ENCODE measurements around the gene STRBP. TPM values are rescaled to one million over a fixed set of nuclear protein-coding genes. Genes with fewer than 3 reads are reported as not detected.
A peak's percentile ranks its signal among the peaks of the same experiment; 100 is the strongest.
"Not testable (repeated sequence)": the region's sequence is repeated elsewhere in the genome, so short reads cannot be mapped to it uniquely, and the experiment has no call there.

Gene STRBP
- total RNA-seq, 1 donor from 2014 or later: 13.0 TPM

DNA sequence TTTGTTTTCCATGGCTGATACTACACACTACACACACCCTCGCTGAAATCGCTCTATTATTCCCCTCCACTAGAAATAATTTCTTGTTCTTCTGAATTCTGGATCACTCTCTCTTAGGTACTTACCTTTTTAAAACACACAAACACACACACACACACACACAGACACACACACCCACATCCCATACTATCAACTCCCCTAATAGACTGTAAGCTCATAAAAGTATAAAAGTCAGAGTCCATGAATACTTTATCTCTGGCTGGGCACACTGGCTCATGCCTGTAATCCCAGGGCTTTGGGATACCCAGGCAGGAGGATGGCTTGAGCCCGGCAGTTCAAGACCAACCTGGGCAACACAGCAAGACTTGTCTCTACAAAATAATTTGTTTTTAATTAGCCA is 11.1 kb downstream of the STRBP start:
- intact Hi-C loops (cut with DNase I): no loop called here
- no peak for DNase-seq (ENCODE audit: low spot score)
- no peak for ATAC-seq

DNA sequence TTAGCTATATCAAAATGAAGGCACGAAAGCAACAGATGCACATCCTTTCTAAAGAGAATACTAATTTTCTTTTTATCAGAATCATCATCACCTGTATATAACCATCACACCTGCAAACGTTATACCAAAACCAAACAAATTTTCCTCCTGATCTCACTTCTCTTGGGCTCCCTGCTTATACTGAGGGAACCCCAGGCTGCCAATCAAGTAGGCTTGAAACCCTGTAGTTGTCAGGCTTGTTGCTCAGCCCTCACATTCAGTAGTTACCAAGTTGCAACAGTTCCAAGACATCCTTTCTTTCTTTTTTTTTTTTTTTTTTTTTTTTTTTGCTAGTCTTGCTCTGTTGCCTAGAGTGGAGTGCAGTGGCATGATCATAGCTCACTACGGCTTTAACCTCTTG is 12.7 kb downstream of the STRBP start:
- ATAC-seq (no peak), DNase-seq (ENCODE audit: low spot score) (no peak)
- intact Hi-C loops (cut with DNase I): no loop called here

DNA sequence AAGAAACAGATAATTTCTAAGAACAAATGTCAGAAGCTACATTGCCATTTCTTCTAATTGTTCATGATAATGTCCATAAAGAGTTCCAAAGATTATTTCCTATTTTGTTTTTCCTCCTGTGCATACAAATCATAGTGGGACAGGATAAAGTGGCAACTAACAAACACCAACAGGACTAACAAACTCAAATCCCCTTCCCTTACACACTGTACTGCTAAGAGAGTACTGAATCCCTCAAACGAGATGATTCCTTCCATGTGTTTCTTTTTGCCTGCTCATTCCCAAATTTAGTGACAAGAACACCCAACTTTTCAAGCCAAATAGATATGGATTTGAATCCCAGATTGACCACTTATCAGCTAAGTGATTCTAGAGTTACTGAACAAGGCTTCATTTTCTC is 15.2 kb downstream of the STRBP start:
- intact Hi-C loops (cut with DNase I): no loop called here
- DNase-seq (ENCODE audit: low spot score): no peak
- no peak for ATAC-seq

DNA sequence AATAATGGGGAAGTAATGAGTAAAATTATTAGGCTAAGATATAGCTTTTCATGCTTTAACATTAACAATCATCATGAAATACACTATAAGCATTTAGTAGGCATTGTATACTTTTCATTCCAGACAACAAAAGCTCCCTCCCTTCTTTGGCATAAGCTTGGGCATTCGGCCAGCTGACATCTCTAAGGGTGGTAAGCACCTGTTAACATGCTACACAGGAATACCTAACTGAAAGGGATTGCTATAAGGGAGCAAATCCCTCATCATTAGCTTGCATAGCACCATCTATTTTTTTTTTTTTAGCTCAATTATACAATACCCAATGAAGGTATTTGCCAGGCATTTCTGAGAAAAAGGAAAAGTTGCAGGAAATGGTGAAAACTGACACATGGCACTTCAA is 16.6 kb downstream of the STRBP start:
- DNase-seq (ENCODE audit: low spot score): no peak
- no peak for ATAC-seq
- intact Hi-C loops (cut with DNase I): no loop called here

DNA sequence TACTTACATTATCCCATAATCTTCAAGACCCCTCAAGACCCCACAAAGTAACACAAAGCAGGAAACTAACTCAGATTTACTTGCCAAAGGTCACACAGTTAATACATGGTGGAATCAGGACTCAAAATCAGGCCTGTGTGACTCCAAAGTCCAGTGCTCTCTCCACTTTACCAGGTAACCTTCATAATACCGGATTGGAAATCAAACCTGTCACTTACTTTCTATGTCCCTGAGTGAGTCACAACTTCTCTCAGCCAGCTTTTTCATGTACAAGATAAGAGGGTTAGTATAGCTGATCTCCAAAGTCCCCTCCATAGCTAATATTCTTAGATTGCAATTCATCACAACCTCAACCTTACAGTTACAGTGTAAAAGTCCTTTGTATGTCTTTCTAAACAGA is 17.1 kb downstream of the STRBP start:
- intact Hi-C loops (cut with DNase I): no loop called here
- DNase-seq (ENCODE audit: low spot score): no peak
- ATAC-seq: no peak

DNA sequence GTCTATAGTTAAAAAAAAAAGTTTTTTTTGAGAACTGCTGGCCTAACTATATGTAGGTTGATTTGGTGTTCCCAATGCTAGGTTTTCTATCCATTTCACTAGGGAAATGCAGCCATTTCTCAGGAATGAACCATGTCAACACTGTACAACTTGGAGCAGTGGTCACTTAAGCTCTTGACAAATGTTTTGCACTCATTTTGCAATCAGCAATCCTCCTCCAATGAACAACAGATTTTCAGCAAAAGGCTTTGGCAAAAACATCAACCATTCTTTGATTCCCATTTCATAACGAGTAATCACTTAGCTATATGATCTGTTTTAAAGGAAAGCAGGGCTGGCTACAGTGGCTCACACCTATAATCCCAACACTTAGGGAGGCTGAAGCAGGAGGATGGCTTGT is 17.9 kb downstream of the STRBP start:
- intact Hi-C loops (cut with DNase I): no loop called here
- ATAC-seq (no peak), DNase-seq (ENCODE audit: low spot score) (no peak)

DNA sequence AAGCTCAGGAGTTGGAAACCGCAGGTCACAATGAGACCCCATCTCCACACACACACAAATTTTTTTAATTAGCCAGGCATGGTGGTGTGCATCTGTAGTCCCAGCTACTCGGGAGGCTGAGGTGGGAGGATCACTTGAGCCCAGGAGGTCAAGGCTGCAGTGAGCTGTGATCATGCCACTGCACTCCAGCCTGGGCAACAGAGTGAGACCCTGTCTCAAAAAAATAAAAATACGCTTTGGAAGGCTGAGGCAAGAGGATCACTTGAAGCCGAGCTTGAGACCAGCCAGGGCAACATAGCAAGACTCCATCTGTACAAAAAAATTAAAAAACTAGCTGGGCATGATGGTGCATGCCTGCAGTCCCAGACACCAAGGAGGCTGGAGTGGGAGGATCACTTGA is 19.2 kb downstream of the STRBP start:
- intact Hi-C loops (cut with DNase I); ATAC-seq: not testable (repeated sequence)

DNA sequence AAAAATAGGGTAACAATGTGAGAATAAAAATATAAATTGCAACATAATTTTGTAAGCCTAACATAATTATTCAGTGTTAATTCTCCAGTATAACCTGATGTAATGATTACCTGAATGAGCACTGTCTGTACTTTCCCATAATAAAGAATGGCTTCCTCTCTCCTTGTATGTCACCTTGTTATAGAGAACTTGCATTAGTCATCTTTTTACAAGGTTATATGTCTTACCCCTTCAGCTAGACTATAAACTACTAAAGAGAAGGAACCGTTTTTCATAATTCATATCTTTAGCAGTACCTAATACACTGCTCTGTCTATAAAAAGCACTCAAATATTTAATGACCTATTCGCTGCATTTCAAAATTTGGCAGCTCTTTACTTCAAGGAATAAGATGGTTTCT is 19.8 kb downstream of the STRBP start:
- DNase-seq (ENCODE audit: low spot score): no peak
- ATAC-seq: no peak
- intact Hi-C loops (cut with DNase I): no loop called here

More for the DNA sequence above, 19.2 kb downstream of the STRBP start:
- DNase-seq (ENCODE audit: low spot score): not testable (repeated sequence)

DNA sequence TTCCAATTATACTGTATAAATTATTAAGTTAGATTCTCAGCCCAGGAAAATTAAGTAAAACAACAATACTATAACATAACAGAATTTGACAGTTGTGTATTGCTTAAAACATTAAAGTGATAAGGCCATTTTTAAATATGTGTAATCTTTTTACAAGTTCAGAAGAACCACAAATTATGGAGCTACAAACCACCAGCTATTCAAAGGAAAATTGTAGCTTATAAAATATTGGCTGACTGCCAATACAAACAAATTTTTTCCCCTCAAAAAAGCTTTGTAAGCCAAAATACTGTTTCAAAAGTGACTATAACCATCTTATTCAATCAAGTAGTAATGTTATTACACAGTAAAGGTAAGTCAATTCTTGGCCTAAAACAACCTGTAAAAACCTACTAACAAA is 21.9 kb downstream of the STRBP start:
- ATAC-seq (no peak), DNase-seq (ENCODE audit: low spot score) (no peak)
- intact Hi-C loops (cut with DNase I): no loop called here

DNA sequence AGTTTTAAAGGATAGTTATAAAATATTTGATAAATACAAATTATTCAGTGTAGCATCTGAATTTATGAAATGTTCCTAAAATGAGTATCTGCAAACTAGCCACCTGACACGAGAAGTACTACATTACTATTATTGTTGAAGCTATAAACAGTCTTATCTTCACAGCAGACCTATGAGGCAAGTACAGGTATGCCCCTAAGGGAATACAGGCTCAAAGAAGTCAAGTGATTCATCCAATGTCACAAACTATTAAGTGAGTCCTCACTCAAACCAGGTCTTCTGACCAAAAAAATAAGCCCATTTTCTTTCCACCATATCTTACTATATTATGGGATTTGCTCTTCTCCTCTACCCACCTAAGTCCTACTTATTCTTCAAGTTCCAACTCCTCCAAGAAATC is 28.7 kb downstream of the STRBP start:
- intact Hi-C loops (cut with DNase I): no loop called here
- ATAC-seq: no peak
- DNase-seq (ENCODE audit: low spot score): no peak

DNA sequence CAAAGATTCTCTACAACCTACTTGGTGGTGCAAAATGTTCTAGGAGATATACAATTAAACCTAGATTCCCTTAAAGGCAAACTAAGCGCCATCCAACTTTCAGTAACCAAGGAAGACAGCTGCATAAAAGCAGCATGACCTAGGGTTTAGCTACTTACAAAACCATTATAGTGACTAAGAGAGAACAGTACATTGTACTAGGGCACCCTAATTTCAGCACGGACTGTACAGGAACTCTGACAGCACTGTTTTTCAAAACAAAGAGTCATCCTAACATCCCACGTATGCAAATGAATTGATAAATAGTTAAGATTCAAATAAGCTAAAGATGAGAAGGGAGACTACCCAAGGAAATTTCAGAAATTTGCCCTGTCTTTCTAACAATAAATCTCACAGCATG is 30.0 kb downstream of the STRBP start:
- no peak for ATAC-seq
- no peak for DNase-seq (ENCODE audit: low spot score)
- intact Hi-C loops (cut with DNase I): no loop called here

DNA sequence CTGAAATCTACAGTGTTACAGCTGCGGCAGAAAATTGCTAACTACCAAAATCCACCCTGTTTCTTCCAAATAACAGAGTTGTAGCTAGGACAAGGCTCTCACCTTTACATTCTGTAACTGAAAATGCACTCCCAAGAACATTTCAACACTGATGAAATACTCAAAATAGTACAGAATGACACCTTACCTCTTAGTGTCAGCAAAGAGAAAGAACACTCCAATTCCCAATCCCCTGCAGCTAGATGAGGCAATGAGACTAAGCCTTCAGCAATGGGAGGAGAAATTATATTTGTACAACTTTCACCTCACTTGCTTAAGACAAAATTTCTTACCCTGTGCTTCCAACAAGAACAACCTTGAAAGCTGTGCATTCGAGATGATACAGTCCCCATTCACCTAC is 31.2 kb downstream of the STRBP start:
- DNase-seq (ENCODE audit: low spot score) (no peak), ATAC-seq (no peak)
- intact Hi-C loops (cut with DNase I): no loop called here

DNA sequence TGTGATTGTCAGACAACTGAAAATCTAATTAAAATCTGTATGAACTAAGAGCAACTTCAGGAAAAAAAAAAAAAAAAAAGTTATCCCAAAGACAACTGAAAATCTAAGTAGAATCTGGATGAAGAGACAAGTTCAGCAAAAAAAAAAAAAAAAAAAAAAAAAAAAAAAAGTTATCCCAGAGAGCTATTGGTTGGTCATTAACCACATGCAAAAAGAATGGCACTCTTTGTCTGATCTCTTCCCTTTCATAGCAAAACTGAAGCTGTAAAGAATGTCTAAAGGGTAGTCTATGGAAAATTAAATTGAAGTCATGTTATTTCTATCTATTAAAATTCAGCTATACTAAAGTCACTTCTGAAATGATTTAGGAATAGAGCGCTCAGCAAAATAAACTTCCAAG is 32.9 kb downstream of the STRBP start:
- ATAC-seq (no peak), DNase-seq (ENCODE audit: low spot score) (no peak)
- intact Hi-C loops (cut with DNase I): no loop called here

DNA sequence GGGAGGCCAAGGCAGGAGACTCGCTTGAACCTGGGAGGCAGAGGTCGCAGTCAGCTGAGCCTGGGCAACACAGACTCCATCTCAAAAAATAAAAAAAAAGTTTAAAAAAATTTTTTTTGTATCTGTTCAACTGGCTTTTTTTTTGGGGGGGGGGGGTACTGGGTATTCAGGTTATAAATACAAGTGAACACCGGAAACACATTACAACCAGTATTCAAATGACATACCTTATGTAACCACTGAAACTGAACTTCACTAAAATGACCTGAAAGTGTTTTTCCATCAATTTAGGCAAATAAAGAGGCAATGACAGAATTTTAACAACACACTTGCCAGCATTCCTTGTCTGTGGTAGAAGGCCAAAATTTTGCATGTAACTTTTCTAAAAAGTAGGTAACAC is 33.5 kb downstream of the STRBP start:
- no peak for ATAC-seq
- DNase-seq (ENCODE audit: low spot score): no peak
- intact Hi-C loops (cut with DNase I): no loop called here

DNA sequence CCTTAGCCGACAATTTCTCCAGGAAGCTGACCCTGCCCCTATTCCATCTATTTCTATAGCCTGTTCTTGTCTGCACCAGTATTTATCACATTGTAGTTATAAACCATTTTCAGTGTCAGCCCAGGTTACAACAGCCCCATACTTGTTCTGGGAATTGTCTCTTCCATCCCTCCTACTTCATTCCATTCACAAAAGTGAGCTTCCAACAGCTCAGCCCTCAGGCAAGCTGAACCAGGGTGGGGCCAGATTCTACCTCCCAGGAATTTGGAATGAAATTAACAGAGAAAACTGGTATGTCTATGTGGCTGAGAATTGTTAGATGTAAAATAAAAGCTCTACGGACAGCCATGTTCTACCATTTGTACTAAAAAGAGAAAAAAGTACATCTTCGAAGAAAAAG is 36.1 kb downstream of the STRBP start:
- DNase-seq (ENCODE audit: low spot score) (no peak), ATAC-seq (no peak)
- intact Hi-C loops (cut with DNase I): no loop called here

DNA sequence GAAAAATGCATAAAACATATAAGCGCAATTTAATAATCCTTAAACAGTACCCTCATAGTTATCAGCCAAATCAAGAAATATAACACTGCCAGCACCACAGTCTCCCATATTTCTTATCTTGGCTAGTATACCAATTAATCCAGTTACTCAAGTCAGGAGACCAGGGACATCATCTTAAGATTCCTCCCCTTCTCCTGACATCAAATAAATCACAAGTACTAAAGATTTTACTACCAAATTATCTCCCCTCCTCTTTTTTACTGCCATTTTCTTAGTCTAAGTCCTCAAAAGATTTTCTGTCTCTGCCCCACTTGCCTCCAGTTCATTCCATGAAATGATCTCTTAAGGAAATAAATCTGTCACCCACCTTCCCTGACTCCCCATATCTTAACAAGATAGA is 37.0 kb downstream of the STRBP start:
- intact Hi-C loops (cut with DNase I): no loop called here
- no peak for ATAC-seq
- DNase-seq (ENCODE audit: low spot score): no peak

DNA sequence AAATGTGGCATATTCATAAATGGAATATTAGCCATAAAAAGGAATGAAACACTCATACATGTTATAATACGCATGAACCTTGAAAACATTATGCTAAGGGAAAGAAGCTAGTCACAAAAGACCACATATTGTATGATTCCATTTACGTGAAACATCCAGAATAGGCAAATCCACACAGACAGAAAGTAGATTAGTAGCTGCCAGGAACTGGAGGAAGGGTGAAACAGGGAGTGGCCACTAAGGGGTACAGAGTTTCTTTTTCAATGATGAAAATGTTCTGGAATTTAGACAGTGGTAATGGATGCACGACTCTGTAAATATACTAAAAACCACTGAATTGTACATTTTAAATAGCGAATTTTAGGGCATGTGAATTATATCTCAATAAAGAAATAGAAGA is 39.4 kb downstream of the STRBP start:
- no peak for ATAC-seq
- DNase-seq (ENCODE audit: low spot score): no peak
- intact Hi-C loops (cut with DNase I): no loop called here

DNA sequence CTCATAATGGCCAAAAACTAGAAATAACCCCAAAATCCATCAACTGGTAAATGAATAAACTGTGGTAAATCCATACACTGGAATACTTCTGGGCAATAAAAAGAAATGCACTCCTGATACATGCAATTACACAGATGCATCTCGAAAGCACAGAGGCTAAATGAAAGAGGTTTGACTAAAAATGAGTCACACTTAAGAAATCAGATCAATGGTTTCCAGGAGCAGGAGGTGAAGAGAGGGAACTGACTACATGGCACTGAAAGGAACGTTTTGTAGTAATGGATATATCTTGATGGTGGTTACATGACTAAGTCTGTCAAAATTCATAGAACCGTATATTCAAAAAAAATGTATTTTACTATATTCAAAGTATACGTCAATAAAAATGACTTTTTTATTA is 42.4 kb downstream of the STRBP start:
- intact Hi-C loops (cut with DNase I): no loop called here
- ATAC-seq (no peak), DNase-seq (ENCODE audit: low spot score) (no peak)

DNA sequence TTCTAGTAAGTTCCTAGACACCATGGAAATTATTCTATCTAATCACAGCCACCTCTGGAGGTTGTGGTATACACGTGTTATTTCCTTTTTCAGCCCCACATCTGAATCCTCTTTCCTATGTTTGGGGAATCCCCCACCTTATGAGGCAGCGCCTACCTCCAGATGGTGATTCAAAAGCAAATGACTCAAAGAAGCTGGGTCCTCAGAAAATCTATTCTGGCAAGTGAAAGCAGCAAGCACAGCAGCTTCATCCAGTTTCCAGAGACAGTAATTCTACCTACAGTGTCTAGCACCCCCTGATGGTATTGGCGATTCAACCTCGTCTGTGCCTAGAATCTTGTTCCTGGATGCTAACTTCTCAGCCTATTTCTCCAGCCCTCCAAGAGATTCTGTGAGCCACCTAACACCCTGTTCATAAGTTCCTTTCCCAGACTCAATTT is 43.0 kb downstream of the STRBP start:
- ATAC-seq: peak; percentile 20
- intact Hi-C loops (cut with DNase I): no loop called here
- no peak for DNase-seq (ENCODE audit: low spot score)

DNA sequence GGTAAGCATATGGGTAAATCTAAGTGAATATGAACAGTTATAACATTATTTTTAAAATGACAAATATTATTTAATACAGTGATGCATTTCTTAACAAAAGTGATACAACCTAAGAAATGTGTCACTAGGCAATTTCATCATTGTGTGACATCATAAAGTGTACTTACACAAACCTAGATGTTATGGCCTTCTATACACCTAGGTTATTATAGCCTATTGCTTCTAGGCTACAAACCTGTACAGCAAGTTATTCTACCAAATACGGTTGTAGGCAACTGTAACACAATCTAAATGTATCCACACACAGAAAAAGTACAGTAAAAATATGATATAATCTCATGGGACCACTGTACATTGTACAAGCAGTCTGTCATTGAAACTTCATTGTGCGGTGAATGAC is 48.3 kb downstream of the STRBP start:
- ATAC-seq (no peak), DNase-seq (ENCODE audit: low spot score) (no peak)
- intact Hi-C loops (cut with DNase I): no loop called here

DNA sequence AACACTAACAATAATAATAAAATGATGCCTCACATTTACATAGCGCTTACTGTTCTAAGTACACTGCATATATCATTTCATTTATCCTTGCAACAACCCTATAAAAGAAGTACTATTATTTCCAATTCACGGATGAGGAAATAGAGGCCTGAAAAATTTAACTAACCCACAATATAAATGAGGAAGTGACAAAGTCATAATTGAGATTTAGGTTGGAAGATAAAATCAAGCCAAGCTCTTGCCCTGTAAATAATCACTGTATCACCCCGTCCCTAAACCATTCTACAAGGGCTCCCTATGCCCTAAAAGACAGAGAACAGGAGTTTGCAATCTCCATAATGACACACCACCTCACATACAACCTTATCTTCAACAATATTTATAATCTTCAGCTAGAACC is 49.6 kb downstream of the STRBP start:
- intact Hi-C loops (cut with DNase I): no loop called here
- no peak for DNase-seq (ENCODE audit: low spot score)
- no peak for ATAC-seq

DNA sequence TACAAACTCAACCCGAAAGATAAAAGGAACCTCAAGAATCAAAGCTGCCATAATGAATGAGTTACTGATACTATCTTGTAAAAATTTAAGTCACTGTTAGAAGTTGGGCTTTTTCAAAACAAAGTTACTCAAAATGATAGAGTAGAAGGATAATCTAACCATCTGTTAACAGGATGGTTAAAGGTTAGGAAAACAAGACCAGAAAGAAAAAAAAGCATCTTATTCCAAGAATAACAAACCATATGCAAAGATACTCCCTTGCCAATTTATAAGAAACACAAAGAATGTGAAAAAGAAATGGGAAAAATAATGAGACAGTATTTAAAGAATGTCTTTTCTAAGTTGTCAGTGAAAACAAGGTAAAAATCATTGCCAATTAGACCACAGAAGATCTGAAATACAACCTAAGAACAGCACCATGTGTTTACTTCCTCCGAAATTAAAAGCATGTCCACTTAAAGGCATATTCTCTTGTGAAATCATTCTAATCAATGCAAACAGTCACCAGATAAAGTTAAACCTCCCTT is 51.2 kb downstream of the STRBP start:
- intact Hi-C loops (cut with DNase I): no loop called here
- ATAC-seq: no peak
- no peak for DNase-seq (ENCODE audit: low spot score)
